Measurements from ENCODE around the gene TCHHL1. TPM values are rescaled to one million over a fixed set of nuclear protein-coding genes. Genes with fewer than 3 reads are reported as not detected.
A peak's percentile ranks its signal among the peaks of the same experiment; 100 is the strongest.

TCHHL1 gene
- total and polyA plus RNA-seq, 9 of the 15 experiments (the other 6 are each of a cell fraction or from before 2014, with no cell fraction given): not detected

- TF ChIP-seq ZNF280A (IDR thresholded peaks at IDR 0.05; ENCODE audit: low read depth, partially characterized antibody): no peak
- TF ChIP-seq SIN3B (IDR thresholded peaks at IDR 0.05; ENCODE audit: low read depth): no peak
- no peak for TF ChIP-seq ARID3B (CRISPR knock-in tag; IDR thresholded peaks at IDR 0.05; ENCODE audit: borderline replicate concordance)
- peak; percentile 78 for TF ChIP-seq CTCFL (IDR thresholded peaks at IDR 0.05; ENCODE audit: borderline replicate concordance, insufficient read depth, low read depth, low read length, poor library complexity, severe bottlenecking)
- no peak for TF ChIP-seq SMAD3 (CRISPR knock-in tag; conservative IDR thresholded peaks at IDR 0.05)
- no peak for TF ChIP-seq RNF219 (CRISPR knock-in tag; IDR thresholded peaks at IDR 0.05)
- TF ChIP-seq RBFOX2 (IDR thresholded peaks at IDR 0.05; ENCODE audit: low read depth, low read length): peak; percentile 85
- no peak for TF ChIP-seq HINFP (tag; conservative IDR thresholded peaks at IDR 0.05; ENCODE audit: low read depth)
- TF ChIP-seq ARID3A (IDR thresholded peaks at IDR 0.05; ENCODE audit: borderline replicate concordance, low read depth, low read length): 0 out of 2 replicates have a peak, but pooled peaks have one; percentile 8
- peak; percentile 54 to 72 for TF ChIP-seq MNT (conservative IDR thresholded peaks at IDR 0.05)
These were observed 41.0 kb downstream of the TCHHL1 start (continued) for GRCh38 chr1:152047730-152048415.
